ENCODE data around the gene ULK4.

GRCh38 chr3:41705893-41706292 is 256.0 kb downstream of the ULK4 start:
- TF ChIP-seq, protein P1, sequence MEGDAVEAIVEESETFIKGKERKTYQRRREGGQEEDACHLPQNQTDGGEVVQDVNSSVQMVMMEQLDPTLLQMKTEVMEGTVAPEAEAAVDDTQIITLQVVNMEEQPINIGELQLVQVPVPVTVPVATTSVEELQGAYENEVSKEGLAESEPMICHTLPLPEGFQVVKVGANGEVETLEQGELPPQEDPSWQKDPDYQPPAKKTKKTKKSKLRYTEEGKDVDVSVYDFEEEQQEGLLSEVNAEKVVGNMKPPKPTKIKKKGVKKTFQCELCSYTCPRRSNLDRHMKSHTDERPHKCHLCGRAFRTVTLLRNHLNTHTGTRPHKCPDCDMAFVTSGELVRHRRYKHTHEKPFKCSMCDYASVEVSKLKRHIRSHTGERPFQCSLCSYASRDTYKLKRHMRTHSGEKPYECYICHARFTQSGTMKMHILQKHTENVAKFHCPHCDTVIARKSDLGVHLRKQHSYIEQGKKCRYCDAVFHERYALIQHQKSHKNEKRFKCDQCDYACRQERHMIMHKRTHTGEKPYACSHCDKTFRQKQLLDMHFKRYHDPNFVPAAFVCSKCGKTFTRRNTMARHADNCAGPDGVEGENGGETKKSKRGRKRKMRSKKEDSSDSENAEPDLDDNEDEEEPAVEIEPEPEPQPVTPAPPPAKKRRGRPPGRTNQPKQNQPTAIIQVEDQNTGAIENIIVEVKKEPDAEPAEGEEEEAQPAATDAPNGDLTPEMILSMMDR (conservative IDR thresholded peaks at IDR 0.05) = no peak
- TF ChIP-seq ZFX (IDR thresholded peaks at IDR 0.05) = no peak

All from C4-2B (cell line).